CD4-positive, alpha-beta T cell (primary cell): Measurements from ENCODE around the gene APLN. TPM values are rescaled to one million over a fixed set of nuclear protein-coding genes. Genes with fewer than 3 reads are reported as not detected.

Experiments
- ATAC-seq: fragments of 200-7000 bp; cut with Tn5 transposase; one replicate; pipeline ENCODE4 v1.10.0; 2022; ENCODE audit warnings: mild to moderate bottlenecking; ENCODE audit not compliant: poor library complexity
- CTCF ChIA-PET: fragments of 350-600 bp; sonication (Branson Sonifier 250); formaldehyde crosslinking; loops from one replicate; lab custom pipeline; 2021; ENCODE audit warnings: antibody characterized with exemption, inconsistent platforms; lab: Charles Lee
- POLR2A ChIA-PET: fragments of 350-600 bp; sonication (Branson Sonifier 250); formaldehyde crosslinking; loops from one replicate; lab custom pipeline; 2021; ENCODE audit warnings: antibody characterized with exemption, inconsistent platforms; lab: Charles Lee
- DNase-seq, 14 experiments: peaks; one replicate each; pipeline ENCODE4 v3.0.0-alpha.2; 2013 to 2020; ENCODE audit warnings: mixed read lengths in 2 of 14
- H3K27ac ChIP-seq, 2 donors: one replicate each; pipeline versions ENCODE4 v1.5.1 to v1.7.0; 2013; ENCODE audit warnings: low read length in 2 of 2, low read depth in 1 of 2, mild to moderate bottlenecking in 1 of 2
- H3K27me3 ChIP-seq, 2 experiments: 1 replicate in 1 of 2; 2 replicates in 1 of 2; pipeline versions ENCODE4 v1.6.1 to v1.7.0; 2013; ENCODE audit warnings: low read length in 2 of 2, control low read depth in 1 of 2, mild to moderate bottlenecking in 1 of 2, moderate library complexity in 1 of 2; ENCODE audit not compliant: insufficient read depth in 2 of 2, control insufficient read depth in 1 of 2
- H3K36me3 ChIP-seq: one replicate; pipeline ENCODE4 v1.6.1; 2013; ENCODE audit warnings: low read length, control low read depth; ENCODE audit not compliant: insufficient read depth
- H3K4me1 ChIP-seq: one replicate; pipeline ENCODE4 v1.6.1; 2013; ENCODE audit warnings: low read length, control low read depth; ENCODE audit not compliant: insufficient read depth
- H3K4me3 ChIP-seq: one replicate; pipeline ENCODE4 v1.5.1; 2013; ENCODE audit warnings: mild to moderate bottlenecking, low read length, moderate library complexity
- H3K9me3 ChIP-seq, 2 experiments: 1 replicate in 1 of 2; 2 replicates in 1 of 2; pipeline versions ENCODE4 v1.6.1 to v1.7.0; 2013; ENCODE audit warnings: low read length in 2 of 2, mild to moderate bottlenecking in 2 of 2, control low read depth in 1 of 2, moderate library complexity in 1 of 2; ENCODE audit not compliant: control insufficient read depth in 1 of 2, insufficient read depth in 1 of 2
- H3K27ac Mint-ChIP-seq: one replicate; pipeline ENCODE4 v1.8.0; 2020; ENCODE audit warnings: mixed read lengths
- H3K27me3 Mint-ChIP-seq: one replicate; pipeline ENCODE4 v1.8.0; 2021; ENCODE audit warnings: mixed read lengths
- H3K36me3 Mint-ChIP-seq: one replicate; pipeline ENCODE4 v1.8.0; 2021; ENCODE audit warnings: low read depth, mixed read lengths
- H3K4me1 Mint-ChIP-seq: one replicate; pipeline ENCODE4 v1.8.0; 2021; ENCODE audit warnings: low read depth, mixed read lengths
- H3K4me3 Mint-ChIP-seq: one replicate; pipeline ENCODE4 v1.8.0; 2020; ENCODE audit warnings: mild to moderate bottlenecking, mixed read lengths
- H3K9me3 Mint-ChIP-seq: one replicate; pipeline ENCODE4 v1.8.0; 2020; ENCODE audit warnings: mixed read lengths
- intact Hi-C, 2 experiments: fragments of 100-400 bp; cut with DNase I in 1 of 2; cut with micrococcal nuclease in 1 of 2; formaldehyde crosslinking; loops; one replicate each; pipeline versions ENCODE4 v1.15.1 to v1.9.0; 2023 to 2025; cut with DNase I, micrococcal nuclease
- polyA plus RNA-seq, 2 donors: library from polyadenylated mRNA; unstranded; fragments of 120-200 nt; gene quantifications; one replicate each; pipeline ENCODE4 v1.2.1, GENCODE V29; 2013
- total RNA-seq, 174 experiments: library from RNA in 2 of 174; stranded (reverse) in 2 of 174; gene quantifications; one replicate each; pipeline ENCODE4 v1.2.3 and lab custom pipeline; 2021 to 2026
- TF ChIP-seq, protein P1 (sequence below): fragments of 200-600 bp; IDR thresholded peaks from one replicate; pipeline ENCODE4 v1.8.0; 2022; ENCODE audit warnings: antibody characterized with exemption, mild to moderate bottlenecking

APLN gene, protein sequence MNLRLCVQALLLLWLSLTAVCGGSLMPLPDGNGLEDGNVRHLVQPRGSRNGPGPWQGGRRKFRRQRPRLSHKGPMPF
- total RNA-seq = not detected
- polyA plus RNA-seq (2013, experiment 1 of 2) = not detected
- 0.35 TPM for polyA plus RNA-seq (2013, experiment 2 of 2)
- total RNA-seq (lab: John Stamatoyannopoulos, UW) = 0 to 3.3 (median 0) reads per million in 172 experiments

DNA sequence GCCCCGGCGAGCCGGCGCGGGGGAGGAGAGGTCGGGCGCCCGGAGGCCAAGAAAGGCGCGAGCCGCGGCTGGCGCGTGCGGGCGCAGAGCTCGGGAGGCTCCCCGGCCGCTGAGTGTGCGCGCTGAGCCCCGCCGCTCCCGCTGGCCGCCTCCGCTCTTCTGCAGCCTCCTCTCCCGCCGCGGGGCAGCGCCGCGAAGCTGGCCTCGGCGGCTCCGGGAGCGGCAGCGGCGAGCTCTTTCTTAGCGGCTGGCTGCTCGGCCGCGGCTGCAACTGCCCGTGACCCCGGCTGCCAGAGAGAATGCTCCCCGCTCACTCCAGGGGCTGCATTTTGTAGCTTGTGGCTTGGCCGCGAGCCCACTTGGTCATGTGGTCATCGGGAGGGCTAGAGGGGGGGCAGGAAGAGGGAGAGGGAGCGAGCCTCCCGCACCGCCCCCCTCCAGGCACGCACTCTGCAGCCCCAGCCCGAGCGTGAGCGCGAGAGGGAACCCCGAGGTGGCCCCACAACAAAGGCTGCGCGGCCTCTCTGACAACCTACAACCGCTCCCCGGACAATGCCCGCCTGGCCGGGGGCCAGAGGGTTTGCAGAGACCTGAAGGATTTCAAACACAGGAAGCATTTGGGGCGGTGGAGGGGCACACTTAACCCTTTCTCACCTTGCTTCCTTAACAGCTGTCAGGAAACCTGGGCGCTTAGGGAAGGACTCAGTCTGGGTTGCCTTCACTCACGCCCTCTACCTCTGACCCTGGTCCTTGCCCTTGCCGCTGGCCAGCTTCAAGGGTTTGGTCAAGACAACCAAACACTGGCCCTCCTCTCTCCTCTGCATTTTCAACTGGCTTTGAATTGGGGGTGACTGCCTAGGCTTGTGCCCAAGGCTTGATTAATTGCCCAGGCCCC lies at the start of gene APLN:
TSS of gene APLN (minus strand) at position 305 of the 895 bp plus-strand sequence. CDS start 326 bp downstream, outside the sequence.
- no peak within 1 kb of the TSS for H3K27ac ChIP-seq
- ATAC-seq (peak; percentile 50), DNase-seq (peak in 3 of 14 experiments; percentile 4 to 36 (median 31))
- Mint-ChIP-seq H3K4me1 (peaks cover 9% of the 10 kb centered on the region), H3K27me3 (peaks cover 14% of the 10 kb centered on the region), H3K36me3 (no peaks in the 10 kb centered on the region), H3K4me3 (peak within 1 kb of the TSS; percentile 67), H3K27ac (no peak within 1 kb of the TSS), H3K9me3 (no peaks in the 10 kb centered on the region)
- intact Hi-C loops = loop anchor here (5.0 to 10.0 kb wide), 2 partner anchors 70 to 167 kb away; no protein-coding TSS in a partner anchor
- peaks cover 4 to 16% of the 10 kb centered on the region in 2 experiments for H3K27me3 ChIP-seq
- TF ChIP-seq, protein P1, sequence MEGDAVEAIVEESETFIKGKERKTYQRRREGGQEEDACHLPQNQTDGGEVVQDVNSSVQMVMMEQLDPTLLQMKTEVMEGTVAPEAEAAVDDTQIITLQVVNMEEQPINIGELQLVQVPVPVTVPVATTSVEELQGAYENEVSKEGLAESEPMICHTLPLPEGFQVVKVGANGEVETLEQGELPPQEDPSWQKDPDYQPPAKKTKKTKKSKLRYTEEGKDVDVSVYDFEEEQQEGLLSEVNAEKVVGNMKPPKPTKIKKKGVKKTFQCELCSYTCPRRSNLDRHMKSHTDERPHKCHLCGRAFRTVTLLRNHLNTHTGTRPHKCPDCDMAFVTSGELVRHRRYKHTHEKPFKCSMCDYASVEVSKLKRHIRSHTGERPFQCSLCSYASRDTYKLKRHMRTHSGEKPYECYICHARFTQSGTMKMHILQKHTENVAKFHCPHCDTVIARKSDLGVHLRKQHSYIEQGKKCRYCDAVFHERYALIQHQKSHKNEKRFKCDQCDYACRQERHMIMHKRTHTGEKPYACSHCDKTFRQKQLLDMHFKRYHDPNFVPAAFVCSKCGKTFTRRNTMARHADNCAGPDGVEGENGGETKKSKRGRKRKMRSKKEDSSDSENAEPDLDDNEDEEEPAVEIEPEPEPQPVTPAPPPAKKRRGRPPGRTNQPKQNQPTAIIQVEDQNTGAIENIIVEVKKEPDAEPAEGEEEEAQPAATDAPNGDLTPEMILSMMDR = no peak
- H3K4me1 ChIP-seq = peaks cover 15% of the 10 kb centered on the region
- CTCF ChIA-PET = no interaction called here
- peak within 1 kb of the TSS; percentile 42 for H3K4me3 ChIP-seq
- no peaks in the 10 kb centered on the region for H3K36me3 ChIP-seq
- H3K9me3 ChIP-seq = no peaks in the 10 kb centered on the region
- POLR2A ChIA-PET = interaction anchor here (1.0 to 2.6 kb wide), 3 partner anchors 127 to 169 kb away, joined by 3 to 10 read pairs (median 4); no protein-coding TSS in a partner anchor

DNA sequence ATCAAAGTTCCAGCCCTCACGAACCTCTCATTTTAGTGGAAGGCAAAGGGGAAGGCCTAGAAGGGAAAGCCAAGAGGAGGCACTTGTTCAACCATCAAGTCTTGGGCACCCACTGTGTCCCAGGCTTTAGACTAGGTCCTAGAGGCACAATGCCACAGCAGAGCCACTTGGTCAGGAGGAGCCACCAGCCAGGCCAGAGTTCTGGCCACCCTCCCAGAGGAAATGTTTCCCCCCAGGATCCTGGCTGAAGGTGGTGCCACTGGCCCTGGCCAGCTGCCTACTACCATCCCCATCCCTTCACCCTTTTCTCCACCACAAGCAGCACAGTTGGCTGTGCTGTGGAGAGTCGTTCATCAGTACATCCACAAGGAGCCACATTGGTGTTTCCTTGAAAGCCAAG lies 49.7 kb upstream of the APLN start:
- Histone ChIP-seq H3K27ac (no peak overlapping the region), H3K36me3 (no peaks in the 10 kb centered on the region), H3K4me3 (no peak overlapping the region), H3K4me1 (no peaks in the 10 kb centered on the region), H3K27me3 (no peaks in the 10 kb centered on the region), H3K9me3 (no peaks in the 10 kb centered on the region)
- Mint-ChIP-seq H3K4me3 (no peak overlapping the region), H3K9me3 (no peaks in the 10 kb centered on the region), H3K4me1 (no peaks in the 10 kb centered on the region), H3K27ac (no peak overlapping the region), H3K36me3 (no peaks in the 10 kb centered on the region), H3K27me3 (no peaks in the 10 kb centered on the region)
- ATAC-seq (no peak), DNase-seq (no peak)
- intact Hi-C loops = no loop called here
- POLR2A ChIA-PET = no interaction called here
- TF ChIP-seq, protein P1 = no peak
- CTCF ChIA-PET = no interaction called here

DNA sequence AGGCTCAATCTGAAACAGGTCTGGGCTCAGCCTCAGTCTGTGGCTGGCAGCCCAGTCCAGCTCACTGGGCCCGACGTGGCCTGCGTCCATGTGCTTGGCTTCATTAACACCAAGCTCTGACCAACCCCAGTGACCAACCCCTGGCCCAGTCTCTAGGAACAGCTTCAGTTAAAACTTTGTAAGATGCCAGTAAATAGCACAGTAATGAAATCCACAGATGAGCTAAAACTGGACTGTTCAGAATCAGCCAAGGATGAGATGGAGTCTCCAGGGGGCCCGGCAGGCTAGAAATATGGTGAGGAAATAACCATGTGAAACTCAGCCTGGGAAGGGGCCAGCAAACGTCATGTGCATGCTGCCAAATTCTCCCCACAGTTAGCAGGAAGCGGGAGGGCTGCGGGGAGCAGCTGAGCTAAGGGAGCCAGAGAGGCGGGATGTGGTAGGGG lies 46.9 kb upstream of the APLN start:
- Histone ChIP-seq H3K4me3 (no peak overlapping the region), H3K27me3 (no peaks in the 10 kb centered on the region), H3K4me1 (no peaks in the 10 kb centered on the region), H3K27ac (no peak overlapping the region), H3K36me3 (no peaks in the 10 kb centered on the region), H3K9me3 (no peaks in the 10 kb centered on the region)
- Mint-ChIP-seq H3K4me1 (no peaks in the 10 kb centered on the region), H3K27me3 (no peaks in the 10 kb centered on the region), H3K36me3 (no peaks in the 10 kb centered on the region), H3K27ac (no peak overlapping the region), H3K9me3 (no peaks in the 10 kb centered on the region), H3K4me3 (no peak overlapping the region)
- ChIA-PET POLR2A (interaction anchor here (0.6 kb wide), 1 partner anchor 48 kb away, joined by 3 read pairs; no protein-coding TSS in a partner anchor), CTCF (interaction anchor here (0.9 to 1.3 kb wide), 2 partner anchors 11 to 12 kb away, joined by 3 read pairs; no protein-coding TSS in a partner anchor)
- intact Hi-C loops = no loop called here
- ATAC-seq = no peak
- TF ChIP-seq, protein P1 = no peak
- no peak for DNase-seq
